Testis (tissue), 2 donors: ENCODE data around the gene PTPRN2.
"Not testable (repeated sequence)": the region's sequence is repeated elsewhere in the genome, so short reads cannot be mapped to it uniquely, and the experiment has no call there.

Source experiments
- POLR2A ChIP-seq: fragments of 450-650 bp; IDR thresholded peaks from one replicate; pipeline ENCODE4 v1.6.1; 2017; ENCODE audit warnings: antibody characterized with exemption, mild to moderate bottlenecking, moderate library complexity
- TF ChIP-seq, protein P1 (sequence below), 3 experiments: fragments of 450-650 bp in 2 of 3; fragments of 200-600 bp in 1 of 3; sonication (generic) in 1 of 3; IDR thresholded peaks; one replicate each; pipeline ENCODE4 v1.5.1; 2016 to 2019; ENCODE audit warnings: antibody characterized with exemption in 3 of 3, mild to moderate bottlenecking in 2 of 3, moderate library complexity in 1 of 3

DNA sequence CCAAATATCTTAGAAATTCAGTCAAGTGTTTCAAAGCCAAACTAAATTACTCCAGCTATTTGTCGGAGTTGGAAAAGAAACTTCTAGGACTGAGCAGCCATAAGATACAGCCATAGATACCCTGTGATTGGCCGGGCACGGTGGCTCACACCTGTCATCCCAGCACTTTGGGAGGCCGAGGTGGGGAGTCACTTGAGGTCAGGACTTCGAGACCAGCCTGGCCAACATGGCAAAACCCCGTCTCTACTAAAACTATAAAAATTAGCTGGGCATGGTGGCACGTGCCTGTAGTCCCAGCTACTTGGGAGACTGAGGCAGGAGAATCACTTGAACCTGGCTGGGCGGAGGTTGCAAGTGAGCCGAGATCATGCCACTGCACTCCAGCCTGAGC, 607.3 kb downstream of the PTPRN2 start:
- TF ChIP-seq POLR2A, result not testable (repeated sequence)
- TF ChIP-seq, protein P1, sequence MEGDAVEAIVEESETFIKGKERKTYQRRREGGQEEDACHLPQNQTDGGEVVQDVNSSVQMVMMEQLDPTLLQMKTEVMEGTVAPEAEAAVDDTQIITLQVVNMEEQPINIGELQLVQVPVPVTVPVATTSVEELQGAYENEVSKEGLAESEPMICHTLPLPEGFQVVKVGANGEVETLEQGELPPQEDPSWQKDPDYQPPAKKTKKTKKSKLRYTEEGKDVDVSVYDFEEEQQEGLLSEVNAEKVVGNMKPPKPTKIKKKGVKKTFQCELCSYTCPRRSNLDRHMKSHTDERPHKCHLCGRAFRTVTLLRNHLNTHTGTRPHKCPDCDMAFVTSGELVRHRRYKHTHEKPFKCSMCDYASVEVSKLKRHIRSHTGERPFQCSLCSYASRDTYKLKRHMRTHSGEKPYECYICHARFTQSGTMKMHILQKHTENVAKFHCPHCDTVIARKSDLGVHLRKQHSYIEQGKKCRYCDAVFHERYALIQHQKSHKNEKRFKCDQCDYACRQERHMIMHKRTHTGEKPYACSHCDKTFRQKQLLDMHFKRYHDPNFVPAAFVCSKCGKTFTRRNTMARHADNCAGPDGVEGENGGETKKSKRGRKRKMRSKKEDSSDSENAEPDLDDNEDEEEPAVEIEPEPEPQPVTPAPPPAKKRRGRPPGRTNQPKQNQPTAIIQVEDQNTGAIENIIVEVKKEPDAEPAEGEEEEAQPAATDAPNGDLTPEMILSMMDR (IDR thresholded peaks at IDR 0.05), result not testable (repeated sequence)
